Stimulated activated CD8-positive, alpha-beta memory T cell treated with anti-CD3 and anti-CD28 coated beads, Interleukin-4, amount 100 ng/mL, for 1 hour (primary cell): ENCODE results near the gene KRT38.
"Not testable (repeated sequence)": the region's sequence is repeated elsewhere in the genome, so short reads cannot be mapped to it uniquely, and the experiment has no call there.

Experiments used
- DNase-seq, 2 donors: peaks; one replicate each; pipeline ENCODE4 v3.0.0-alpha.2; 2020; ENCODE audit warnings: low read depth in 2 of 2, low spot score in 1 of 2

Gene KRT38

GRCh38 chr17:41395611-41396010 lies 45.2 kb downstream of the KRT38 start:
- no peak for DNase-seq

- not testable (repeated sequence) for DNase-seq
These were observed 45.7 kb downstream of the KRT38 start for GRCh38 chr17:41395044-41395443.

- no peak for DNase-seq
These were observed 46.4 kb downstream of the KRT38 start for GRCh38 chr17:41394254-41394996.

GRCh38 chr17:41393826-41394225 lies 47.0 kb downstream of the KRT38 start:
- DNase-seq: no peak

- no peak for DNase-seq
These were observed 47.5 kb downstream of the KRT38 start for GRCh38 chr17:41393294-41393693.

GRCh38 chr17:41392278-41392677 lies 48.5 kb downstream of the KRT38 start:
- DNase-seq: no peak

- no peak for DNase-seq
These were observed 49.2 kb downstream of the KRT38 start for GRCh38 chr17:41391535-41391934.

- no peak for DNase-seq
These were observed 50.3 kb downstream of the KRT38 start for GRCh38 chr17:41390411-41390938.

- DNase-seq: no peak
These were observed 53.1 kb downstream of the KRT38 start for GRCh38 chr17:41387670-41388069.

GRCh38 chr17:41386227-41386626 lies 54.6 kb downstream of the KRT38 start:
- no peak for DNase-seq
